Gastroesophageal sphincter (tissue), 4 donors: ENCODE measurements around the gene PPP6R3. TPM values are rescaled to one million over a fixed set of nuclear protein-coding genes. Genes with fewer than 3 reads are reported as not detected.

Experiments used
- ATAC-seq: fragments of 150-250 bp; one replicate; pipeline ENCODE4 v1.9.1; 2016; ENCODE audit warnings: mild to moderate bottlenecking, moderate library complexity
- H3K27ac ChIP-seq, 4 donors: fragments of 200-600 bp; sonication (generic) in 3 of 4; 1 replicate in 3 of 4; 2 replicates in 1 of 4; pipeline ENCODE4 v1.5.1; 2016 to 2019
- H3K27me3 ChIP-seq: fragments of 200-600 bp; sonication (generic); one replicate; pipeline ENCODE4 v1.5.1; 2019
- H3K36me3 ChIP-seq, 2 donors: fragments of 200-600 bp; sonication (generic); one replicate each; pipeline ENCODE4 v1.5.1; 2019; ENCODE audit warnings: control low read depth in 1 of 2
- H3K4me1 ChIP-seq, 3 donors: fragments of 200-600 bp; sonication (generic); 1 replicate in 2 of 3; 2 replicates in 1 of 3; pipeline ENCODE4 v1.5.1; 2016 to 2019; ENCODE audit warnings: control low read depth in 2 of 3
- H3K4me3 ChIP-seq, 2 donors: fragments of 200-600 bp; sonication (generic); one replicate each; pipeline ENCODE4 v1.5.1; 2019; ENCODE audit warnings: mild to moderate bottlenecking in 1 of 2, moderate library complexity in 1 of 2
- H3K9me3 ChIP-seq, 3 donors: fragments of 200-600 bp; sonication (generic); one replicate each; pipeline ENCODE4 v1.5.1; 2017 to 2019; ENCODE audit warnings: control low read depth in 2 of 3
- EP300 ChIP-seq: sonication (generic); formaldehyde crosslinking; IDR thresholded peaks from one replicate; pipeline ENCODE4 v1.6.1; 2017; ENCODE audit warnings: antibody characterized with exemption, mild to moderate bottlenecking
- POLR2A ChIP-seq, 2 donors: fragments of 450-650 bp; IDR thresholded peaks; one replicate each; pipeline ENCODE4 v1.6.1; 2017; ENCODE audit warnings: antibody characterized with exemption in 2 of 2, mild to moderate bottlenecking in 2 of 2, moderate library complexity in 1 of 2
- POLR2AphosphoS5 ChIP-seq: sonication (generic); formaldehyde crosslinking; IDR thresholded peaks from one replicate; pipeline ENCODE4 v1.6.1; 2017; ENCODE audit warnings: antibody characterized with exemption
- WGBS, 2 donors: methylation state at CpG; one replicate each; pipeline ENCODE4 v1.1.5; 2018; ENCODE audit warnings: low coverage in 1 of 2; 5-methylcytosine and 5-hydroxymethylcytosine counted together
- total RNA-seq, 4 donors: library from RNA; depleted of rRNA; stranded (reverse); fragments of >200 nt; gene quantifications; one replicate each; pipeline ENCODE4 v1.1.0, GENCODE V29; 2016
- TF ChIP-seq, protein P1 (sequence below), 4 experiments: fragments of 200-600 bp in 2 of 4; fragments of 450-650 bp in 2 of 4; sonication (generic) in 1 of 4; IDR thresholded peaks; one replicate each; pipeline ENCODE4 v1.5.1; 2017 to 2019; ENCODE audit warnings: antibody characterized with exemption in 4 of 4, mild to moderate bottlenecking in 2 of 4, moderate library complexity in 2 of 4

PPP6R3 gene
- total RNA-seq, 4 donors from 2014 or later = 128 to 164 (median 144) TPM

DNA sequence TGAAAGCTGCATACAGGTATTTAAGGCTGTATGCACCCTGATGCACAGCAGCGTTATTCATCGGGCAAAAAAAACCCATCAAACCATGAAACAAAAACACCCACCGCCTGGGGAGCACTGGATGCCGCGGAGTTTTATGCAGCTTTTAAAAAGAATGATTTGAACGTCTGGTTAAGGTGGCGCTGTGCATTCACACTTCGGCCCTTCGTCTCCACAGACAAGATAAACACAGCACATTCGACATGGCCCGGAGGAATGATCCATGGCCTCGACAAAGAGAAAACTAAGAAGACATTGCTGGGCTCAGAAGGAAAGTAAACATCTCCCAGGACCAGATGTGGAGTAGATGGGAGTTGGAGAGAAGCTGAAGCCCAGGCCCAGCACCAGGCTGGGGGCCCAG is 183.0 kb downstream of the PPP6R3 start:
- Histone ChIP-seq H3K36me3 (no peaks in the 10 kb centered on the region), H3K27ac (no peak overlapping the region), H3K9me3 (peaks cover 0 to 33% (median 2%) of the 10 kb centered on the region in 3 donors), H3K27me3 (peaks cover 37% of the 10 kb centered on the region), H3K4me1 (no peaks in the 10 kb centered on the region), H3K4me3 (no peak overlapping the region)
- no peak for ATAC-seq
- TF ChIP-seq, protein P1, sequence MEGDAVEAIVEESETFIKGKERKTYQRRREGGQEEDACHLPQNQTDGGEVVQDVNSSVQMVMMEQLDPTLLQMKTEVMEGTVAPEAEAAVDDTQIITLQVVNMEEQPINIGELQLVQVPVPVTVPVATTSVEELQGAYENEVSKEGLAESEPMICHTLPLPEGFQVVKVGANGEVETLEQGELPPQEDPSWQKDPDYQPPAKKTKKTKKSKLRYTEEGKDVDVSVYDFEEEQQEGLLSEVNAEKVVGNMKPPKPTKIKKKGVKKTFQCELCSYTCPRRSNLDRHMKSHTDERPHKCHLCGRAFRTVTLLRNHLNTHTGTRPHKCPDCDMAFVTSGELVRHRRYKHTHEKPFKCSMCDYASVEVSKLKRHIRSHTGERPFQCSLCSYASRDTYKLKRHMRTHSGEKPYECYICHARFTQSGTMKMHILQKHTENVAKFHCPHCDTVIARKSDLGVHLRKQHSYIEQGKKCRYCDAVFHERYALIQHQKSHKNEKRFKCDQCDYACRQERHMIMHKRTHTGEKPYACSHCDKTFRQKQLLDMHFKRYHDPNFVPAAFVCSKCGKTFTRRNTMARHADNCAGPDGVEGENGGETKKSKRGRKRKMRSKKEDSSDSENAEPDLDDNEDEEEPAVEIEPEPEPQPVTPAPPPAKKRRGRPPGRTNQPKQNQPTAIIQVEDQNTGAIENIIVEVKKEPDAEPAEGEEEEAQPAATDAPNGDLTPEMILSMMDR (IDR thresholded peaks at IDR 0.05) = peak in 1 of 4 experiments; percentile 12
- TF ChIP-seq POLR2AphosphoS5 = no peak
- 16 to 23% methylated on average over 6 to 12 of the region's 12 CpGs for WGBS, 2 donors

DNA sequence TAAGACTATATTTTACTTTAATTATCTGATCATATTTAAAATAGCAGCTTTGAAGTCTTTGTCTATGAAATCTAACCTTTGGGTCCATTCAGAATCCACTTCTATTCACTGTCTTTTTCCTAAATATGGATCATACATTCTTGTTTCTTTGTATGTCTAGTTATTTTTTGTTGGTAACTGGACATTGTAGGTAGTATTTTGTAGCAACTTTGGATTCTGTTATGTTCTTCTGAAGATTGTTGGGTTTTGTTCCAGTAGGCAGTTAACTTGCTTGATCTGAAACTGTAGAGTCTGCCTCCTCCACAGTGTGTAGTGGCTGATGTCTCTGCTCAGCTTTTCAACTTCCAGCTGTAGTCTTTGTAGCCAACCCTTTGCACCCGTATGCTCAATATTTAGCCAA is 186.3 kb downstream of the PPP6R3 start:
- Histone ChIP-seq H3K27me3 (peaks cover 42% of the 10 kb centered on the region), H3K36me3 (no peaks in the 10 kb centered on the region), H3K9me3 (peaks cover 0 to 33% (median 2%) of the 10 kb centered on the region in 3 donors), H3K27ac (no peak overlapping the region), H3K4me1 (no peaks in the 10 kb centered on the region), H3K4me3 (no peak overlapping the region)
- no peak for ATAC-seq
- 92 to 100% methylated on average over 1 of the region's 1 CpG for WGBS, 2 donors
- TF ChIP-seq, protein P1 (IDR thresholded peaks at IDR 0.05) = no peak
- TF ChIP-seq EP300 (no peak), POLR2AphosphoS5 (no peak), POLR2A (IDR thresholded peaks at IDR 0.05) (no peak)

DNA sequence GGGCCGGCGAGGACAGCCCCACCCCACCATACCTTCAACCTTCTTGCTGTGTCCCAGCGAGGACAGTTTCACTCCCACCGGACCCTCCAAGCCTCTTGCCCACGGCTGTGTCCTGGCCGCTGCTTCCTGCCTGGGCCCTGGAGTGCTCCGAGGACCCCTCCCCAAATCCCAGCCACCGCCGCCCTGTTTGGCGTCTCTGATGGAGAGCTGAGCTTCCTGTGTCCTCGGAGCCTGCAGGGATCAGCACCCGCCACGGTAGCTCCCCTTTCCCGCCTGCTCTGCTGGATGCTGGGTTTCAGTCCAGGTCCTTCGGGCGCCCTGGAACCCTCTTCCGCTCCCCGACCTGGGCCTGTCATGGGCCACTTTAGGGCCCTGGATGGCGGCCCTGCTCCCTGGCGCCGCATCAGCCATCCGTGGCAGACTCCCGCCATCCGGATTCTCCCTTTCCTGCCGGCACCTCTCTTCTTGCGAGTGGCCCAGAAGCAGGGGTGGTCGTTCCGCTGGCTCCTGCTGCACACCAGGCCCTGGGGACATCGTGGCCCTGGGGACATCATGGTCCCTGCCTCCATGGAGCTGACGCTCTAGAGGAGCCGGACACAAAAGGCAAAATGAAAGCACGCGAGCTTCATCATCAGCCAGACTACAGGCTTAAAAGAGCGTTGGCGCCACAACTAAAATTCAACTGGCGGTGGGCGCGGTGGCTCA is 189.5 kb downstream of the PPP6R3 start:
- Histone ChIP-seq H3K27ac (no peak overlapping the region), H3K4me3 (no peak overlapping the region), H3K36me3 (no peaks in the 10 kb centered on the region), H3K27me3 (peaks cover 57% of the 10 kb centered on the region), H3K4me1 (no peaks in the 10 kb centered on the region), H3K9me3 (peaks cover 0 to 44% (median 2%) of the 10 kb centered on the region in 3 donors)
- WGBS, 2 donors = 62 to 90% methylated on average over 2 to 13 of the region's 38 CpGs
- no peak for TF ChIP-seq EP300
- no peak for TF ChIP-seq POLR2A (IDR thresholded peaks at IDR 0.05)
- TF ChIP-seq, protein P1 (IDR thresholded peaks at IDR 0.05) = no peak
- ATAC-seq = no peak

DNA sequence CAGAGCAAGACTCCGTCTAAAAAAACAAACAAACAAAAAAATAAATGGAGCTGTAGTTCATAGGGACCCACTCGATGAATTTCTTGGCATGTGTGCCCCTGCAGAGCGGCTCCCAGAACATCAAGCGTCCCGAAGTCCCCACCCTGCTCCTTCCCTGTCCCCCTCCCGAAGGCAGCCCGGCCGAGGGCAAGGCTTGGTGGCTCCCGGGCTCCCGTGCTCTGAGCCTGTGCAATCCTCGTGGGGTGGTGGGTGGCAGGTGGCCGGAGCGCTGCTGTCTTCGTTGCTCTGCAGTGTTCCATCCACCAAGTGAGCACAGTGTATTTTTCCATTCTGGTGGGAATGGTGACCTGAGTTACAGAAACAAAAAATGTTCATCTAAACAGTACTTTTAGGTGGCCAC is 190.2 kb downstream of the PPP6R3 start:
- WGBS, 2 donors = 68% methylated on average over 3 of the region's 14 CpGs; no CpG with 5 or more reads in 1 of the 2 donors
- Histone ChIP-seq H3K4me3 (no peak overlapping the region), H3K27me3 (peaks cover 54% of the 10 kb centered on the region), H3K36me3 (no peaks in the 10 kb centered on the region), H3K4me1 (no peaks in the 10 kb centered on the region), H3K9me3 (peaks cover 0 to 44% (median 2%) of the 10 kb centered on the region in 3 donors), H3K27ac (no peak overlapping the region)
- TF ChIP-seq, protein P1 (IDR thresholded peaks at IDR 0.05) = no peak
- TF ChIP-seq EP300 (no peak), POLR2A (IDR thresholded peaks at IDR 0.05) (no peak), POLR2AphosphoS5 (no peak)
- ATAC-seq = no peak
